Activated T-cell treated with anti-CD3 and anti-CD28 coated beads, Interleukin-2, amount 50 U/mL, for 4 hours (primary cell): ENCODE results near the gene EPHB3. TPM values are rescaled to one million over a fixed set of nuclear protein-coding genes. Genes with fewer than 3 reads are reported as not detected.
A peak's percentile ranks its signal among the peaks of the same experiment; 100 is the strongest.

Source experiments
- ATAC-seq, 2 donors: fragments of 200-7000 bp; cut with Tn5 transposase; one replicate each; pipeline ENCODE4 v1.10.0; 2021
- DNase-seq: peaks from one replicate; pipeline ENCODE4 v3.0.0-alpha.2; 2020
- H3K27me3 Mint-ChIP-seq: one replicate; pipeline ENCODE4 v1.8.0; 2021; ENCODE audit warnings: low read depth, mixed read lengths
- H3K36me3 Mint-ChIP-seq: one replicate; pipeline ENCODE4 v1.8.0; 2022; ENCODE audit warnings: mixed read lengths; ENCODE audit not compliant: insufficient read depth
- H3K4me1 Mint-ChIP-seq: one replicate; pipeline ENCODE4 v1.8.0; 2021; ENCODE audit warnings: low read depth, mixed read lengths
- H3K4me3 Mint-ChIP-seq: one replicate; pipeline ENCODE4 v1.8.0; 2021; ENCODE audit warnings: mild to moderate bottlenecking, moderate library complexity, mixed read lengths
- H3K9me3 Mint-ChIP-seq: one replicate; pipeline ENCODE4 v1.8.0; 2021; ENCODE audit warnings: mixed read lengths
- total RNA-seq, 3 donors: library from RNA; stranded (reverse); gene quantifications; one replicate each; pipeline ENCODE4 v1.2.1, GENCODE V29; 2021

EPHB3 gene
- total RNA-seq, 3 donors from 2014 or later = 0.15 TPM; not detected in 2

DNA sequence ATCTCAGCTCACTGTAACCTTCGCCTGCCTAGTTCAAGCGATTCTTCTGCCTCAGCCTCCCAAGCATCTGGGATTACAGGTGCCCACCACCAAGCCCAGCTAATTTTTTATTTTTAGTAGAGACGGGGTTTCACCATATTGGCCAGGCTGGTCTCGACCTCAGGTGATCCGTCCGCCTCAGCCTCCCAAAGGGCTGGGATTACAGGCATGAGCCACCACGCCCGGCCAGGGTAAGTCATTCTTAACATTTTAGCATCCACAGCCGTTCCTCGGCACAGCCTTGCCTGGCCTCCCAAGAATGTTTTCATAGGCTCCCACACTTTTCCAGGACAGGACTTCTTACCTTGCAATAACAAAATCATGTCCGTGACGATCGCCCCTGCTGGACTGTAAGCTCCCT lies 8.7 kb upstream of the EPHB3 start:
- H3K36me3 Mint-ChIP-seq = no peaks in the 10 kb centered on the region
- no peak overlapping the region for H3K4me3 Mint-ChIP-seq
- H3K27me3 Mint-ChIP-seq = peaks cover 28% of the 10 kb centered on the region

GRCh38 chr3:184553385-184553784 lies 8.2 kb upstream of the EPHB3 start:
- ATAC-seq = no peak
- Mint-ChIP-seq H3K27me3 (peaks cover 33% of the 10 kb centered on the region), H3K4me1 (peaks cover 42% of the 10 kb centered on the region), H3K9me3 (no peaks in the 10 kb centered on the region), H3K4me3 (no peak overlapping the region), H3K36me3 (no peaks in the 10 kb centered on the region)
- DNase-seq = no peak

More for the DNA sequence above, 8.7 kb upstream of the EPHB3 start:
- peaks cover 36% of the 10 kb centered on the region for H3K4me1 Mint-ChIP-seq
- DNase-seq = no peak
- no peak for ATAC-seq
- H3K9me3 Mint-ChIP-seq = no peaks in the 10 kb centered on the region

DNA sequence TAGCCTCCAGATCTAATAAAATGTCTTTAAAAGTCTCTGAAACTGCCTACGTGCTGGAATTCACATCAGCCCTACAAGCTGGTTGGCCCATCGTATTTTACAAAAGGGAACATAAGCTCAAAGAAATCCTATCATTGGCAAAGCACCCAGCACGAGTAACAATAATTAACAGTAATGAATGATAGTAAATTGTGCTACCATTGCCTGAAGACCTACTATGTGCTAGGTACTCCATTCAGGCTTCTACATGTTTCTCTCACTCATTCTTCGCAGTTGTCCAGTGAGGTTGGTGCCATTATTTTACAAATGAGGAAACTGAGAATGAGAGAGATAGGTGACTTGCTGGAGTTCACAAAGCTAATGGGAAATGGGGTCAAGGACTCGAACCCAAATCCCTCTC lies 7.1 kb upstream of the EPHB3 start:
- peaks cover 41% of the 10 kb centered on the region for H3K27me3 Mint-ChIP-seq
- ATAC-seq (no peak), DNase-seq (no peak)
- peaks cover 49% of the 10 kb centered on the region for H3K4me1 Mint-ChIP-seq
- H3K36me3 Mint-ChIP-seq = no peaks in the 10 kb centered on the region
- no peak overlapping the region for H3K4me3 Mint-ChIP-seq
- no peaks in the 10 kb centered on the region for H3K9me3 Mint-ChIP-seq

DNA sequence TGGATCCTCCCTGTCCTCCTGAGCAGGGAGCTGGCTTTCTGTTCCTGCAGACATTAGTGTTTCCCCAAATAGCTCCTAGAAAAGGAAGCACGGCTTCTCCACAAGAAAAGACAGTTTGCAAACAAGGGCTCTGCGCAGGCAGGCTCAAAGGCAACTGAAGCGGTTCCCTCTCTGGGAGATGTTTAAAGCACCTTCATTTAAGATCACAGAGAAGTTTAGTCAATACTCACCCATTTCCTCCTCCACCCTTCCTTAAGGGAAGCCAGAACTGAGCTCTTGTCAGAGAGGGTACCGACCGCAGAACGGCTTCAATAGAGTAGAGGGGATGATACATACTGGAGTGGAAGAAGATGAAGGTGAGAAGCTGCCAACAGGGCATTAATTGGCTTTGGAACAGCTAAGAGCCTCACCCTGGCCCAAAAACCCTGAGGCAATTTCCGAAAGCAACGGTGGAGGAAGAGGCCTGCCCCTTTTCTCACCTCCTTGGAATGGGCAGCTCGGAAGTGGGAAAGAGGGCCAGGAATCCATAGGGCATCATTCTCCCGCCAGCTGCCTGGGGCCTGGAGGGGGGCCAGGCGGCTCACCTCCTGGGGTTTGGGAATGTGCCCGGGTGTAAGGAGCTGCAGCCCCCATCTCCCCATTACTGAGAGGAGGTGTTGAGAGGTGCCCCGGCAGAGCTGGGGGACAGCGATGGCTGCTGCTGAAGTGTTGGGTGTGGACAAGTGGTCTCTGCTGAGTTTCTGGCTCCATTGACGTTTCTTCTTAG lies 4.8 kb upstream of the EPHB3 start:
- no peak for DNase-seq
- Mint-ChIP-seq H3K4me1 (peaks cover 62% of the 10 kb centered on the region), H3K4me3 (peak overlapping the region; percentile 39), H3K27me3 (peaks cover 56% of the 10 kb centered on the region), H3K9me3 (no peaks in the 10 kb centered on the region), H3K36me3 (no peaks in the 10 kb centered on the region)
- ATAC-seq = no peak

- H3K36me3 Mint-ChIP-seq = no peaks in the 10 kb centered on the region
- H3K27me3 Mint-ChIP-seq = peaks cover 51% of the 10 kb centered on the region
- no peak overlapping the region for H3K4me3 Mint-ChIP-seq
- H3K9me3 Mint-ChIP-seq = no peaks in the 10 kb centered on the region
- DNase-seq (no peak), ATAC-seq (no peak)
- H3K4me1 Mint-ChIP-seq = peaks cover 59% of the 10 kb centered on the region
These were observed 4.1 kb upstream of the EPHB3 start for GRCh38 chr3:184557348-184557950.

- Mint-ChIP-seq H3K4me1 (peaks cover 55% of the 10 kb centered on the region), H3K27me3 (peaks cover 58% of the 10 kb centered on the region), H3K9me3 (no peaks in the 10 kb centered on the region), H3K36me3 (no peaks in the 10 kb centered on the region), H3K4me3 (no peak overlapping the region)
- DNase-seq = no peak
- no peak for ATAC-seq
These were observed 2.9 kb upstream of the EPHB3 start for GRCh38 chr3:184558726-184559125.

GRCh38 chr3:184559336-184559735 lies 2.2 kb upstream of the EPHB3 start:
- Mint-ChIP-seq H3K4me1 (peaks cover 51% of the 10 kb centered on the region), H3K9me3 (no peaks in the 10 kb centered on the region), H3K4me3 (no peak overlapping the region), H3K36me3 (no peaks in the 10 kb centered on the region), H3K27me3 (peaks cover 60% of the 10 kb centered on the region)
- no peak for DNase-seq
- ATAC-seq = no peak

DNA sequence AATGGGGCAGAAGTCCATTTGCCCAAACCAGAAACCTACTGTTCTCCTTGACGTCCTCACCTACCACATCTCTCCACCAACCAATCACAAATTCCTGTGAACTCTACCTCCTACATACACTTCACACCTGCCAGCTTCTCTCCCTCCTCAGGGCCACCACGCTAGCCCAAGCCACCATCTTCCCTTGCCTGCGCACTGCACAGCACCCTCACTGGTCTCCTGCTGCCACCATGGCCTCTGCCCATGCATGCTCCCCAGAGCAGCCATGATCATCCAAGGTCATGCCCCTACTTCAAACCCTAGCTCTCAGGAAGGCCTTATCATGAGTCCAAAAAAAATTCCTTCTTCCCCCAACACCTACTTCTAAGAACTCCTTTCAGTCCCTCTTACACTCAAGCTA lies 1.1 kb upstream of the EPHB3 start:
- Mint-ChIP-seq H3K4me1 (peaks cover 49% of the 10 kb centered on the region), H3K27me3 (peaks cover 64% of the 10 kb centered on the region), H3K9me3 (no peaks in the 10 kb centered on the region), H3K36me3 (no peaks in the 10 kb centered on the region), H3K4me3 (peak overlapping the region; percentile 73)
- no peak for DNase-seq
- ATAC-seq = no peak

GRCh38 chr3:184561913-184562877 lies 610 bp downstream of the EPHB3 start:
- Mint-ChIP-seq H3K4me3 (peak overlapping the region; percentile 73), H3K27me3 (peaks cover 50% of the 10 kb centered on the region), H3K4me1 (peaks cover 35% of the 10 kb centered on the region), H3K36me3 (no peaks in the 10 kb centered on the region), H3K9me3 (no peaks in the 10 kb centered on the region)
- DNase-seq (no peak), ATAC-seq (peak; percentile 6 to 12)

DNA sequence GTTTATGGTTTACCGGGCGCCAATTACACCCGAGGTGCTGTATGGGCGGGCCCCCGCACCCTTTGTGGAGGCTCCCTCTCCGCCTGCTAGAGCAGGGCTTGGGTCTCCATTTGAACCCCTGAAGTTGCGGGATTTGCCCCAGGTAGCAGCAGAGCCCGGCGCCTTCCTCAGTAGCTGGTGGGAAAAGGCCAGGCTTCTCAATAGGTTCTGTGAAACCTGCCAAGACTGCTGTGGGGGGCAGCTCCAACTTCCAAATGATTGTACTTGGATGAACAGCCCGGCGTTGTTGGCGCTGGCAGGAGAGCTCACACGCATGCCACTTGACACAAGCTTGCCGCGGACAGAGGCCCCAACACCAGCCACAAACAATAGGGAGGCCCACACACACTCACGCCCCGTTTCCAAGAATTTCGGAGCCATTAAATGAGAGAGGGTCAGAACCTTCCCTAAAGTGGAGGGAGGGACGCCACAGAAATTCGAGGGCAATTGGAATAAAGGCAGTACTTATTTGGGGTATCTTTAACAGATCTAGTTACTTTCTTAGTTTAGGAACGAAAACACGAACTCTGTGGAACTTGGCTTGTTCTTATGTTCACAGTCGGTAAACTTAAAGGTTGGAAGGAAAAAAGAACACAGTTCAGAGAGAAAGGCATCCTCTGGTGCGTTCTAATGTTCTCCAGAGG lies 1.4 kb downstream of the EPHB3 start:
- H3K36me3 Mint-ChIP-seq = no peaks in the 10 kb centered on the region
- no peak for ATAC-seq
- no peak for DNase-seq
- no peak overlapping the region for H3K4me3 Mint-ChIP-seq
- no peaks in the 10 kb centered on the region for H3K9me3 Mint-ChIP-seq
- H3K4me1 Mint-ChIP-seq = peaks cover 29% of the 10 kb centered on the region
- H3K27me3 Mint-ChIP-seq = peaks cover 49% of the 10 kb centered on the region

GRCh38 chr3:184563561-184563925 lies 2.0 kb downstream of the EPHB3 start:
- no peaks in the 10 kb centered on the region for H3K9me3 Mint-ChIP-seq
- H3K4me1 Mint-ChIP-seq = peaks cover 26% of the 10 kb centered on the region
- no peaks in the 10 kb centered on the region for H3K36me3 Mint-ChIP-seq
- ATAC-seq (no peak), DNase-seq (no peak)
- H3K27me3 Mint-ChIP-seq = peaks cover 50% of the 10 kb centered on the region
- no peak overlapping the region for H3K4me3 Mint-ChIP-seq

- Mint-ChIP-seq H3K4me1 (peaks cover 23% of the 10 kb centered on the region), H3K36me3 (no peaks in the 10 kb centered on the region), H3K27me3 (peaks cover 46% of the 10 kb centered on the region), H3K4me3 (no peak overlapping the region), H3K9me3 (no peaks in the 10 kb centered on the region)
- ATAC-seq (no peak), DNase-seq (no peak)
These were observed 2.5 kb downstream of the EPHB3 start for GRCh38 chr3:184563941-184564684.

- H3K27me3 Mint-ChIP-seq = peaks cover 46% of the 10 kb centered on the region
- no peaks in the 10 kb centered on the region for H3K9me3 Mint-ChIP-seq
- no peak for ATAC-seq
These were observed 3.2 kb downstream of the EPHB3 start for GRCh38 chr3:184564685-184565385.

More at GRCh38 chr3:184564685-184565385, 3.2 kb downstream of the EPHB3 start:
- Mint-ChIP-seq H3K4me3 (no peak overlapping the region), H3K4me1 (peaks cover 22% of the 10 kb centered on the region), H3K36me3 (no peaks in the 10 kb centered on the region)
- no peak for DNase-seq
